GM21515 (cell line): ENCODE results near the gene SF1.
"Not testable (repeated sequence)": the region's sequence is repeated elsewhere in the genome, so short reads cannot be mapped to it uniquely, and the experiment has no call there.

ENCODE experiments used
- ATAC-seq: cut with Tn5 transposase; IDR thresholded peaks from one replicate; pipeline ENCODE4 v1.9.1; 2021; ENCODE audit not compliant: unreplicated experiment

SF1 gene

GRCh38 chr11:64778473-64779298 lies at the start of gene SF1:
SF1 (minus strand) TSS chr11:64778542; CDS start chr11:64778392, 150 bp downstream.
- peak; percentile 78 for ATAC-seq

- ATAC-seq = no peak
Measured at GRCh38 chr11:64827451-64827839, 49.1 kb upstream of the SF1 start.

GRCh38 chr11:64826578-64827450 lies 48.5 kb upstream of the SF1 start:
- no peak for ATAC-seq

- ATAC-seq = no peak
Measured at GRCh38 chr11:64826062-64826461, 47.7 kb upstream of the SF1 start.

GRCh38 chr11:64823568-64824119 lies 45.3 kb upstream of the SF1 start:
- no peak for ATAC-seq

- no peak for ATAC-seq
Measured at GRCh38 chr11:64817476-64817875, 39.1 kb upstream of the SF1 start.

- ATAC-seq = not testable (repeated sequence)
Measured at GRCh38 chr11:64815433-64815832, 37.1 kb upstream of the SF1 start.

GRCh38 chr11:64814712-64815187 lies 36.4 kb upstream of the SF1 start:
- peak; percentile 38 for ATAC-seq

- ATAC-seq = no peak
Measured at GRCh38 chr11:64813826-64814225, 35.5 kb upstream of the SF1 start.

- ATAC-seq = peak; percentile 18
Measured at GRCh38 chr11:64810891-64811272, 32.5 kb upstream of the SF1 start.

GRCh38 chr11:64810271-64810890 lies 32.0 kb upstream of the SF1 start, which contains the start of gene MEN1:
MEN1 (minus strand) TSS chr11:64810551; CDS start chr11:64810109, 442 bp downstream.
- ATAC-seq = peak; percentile 65

- ATAC-seq = no peak
Measured at GRCh38 chr11:64809781-64810241, 31.5 kb upstream of the SF1 start.

GRCh38 chr11:64805481-64805880 lies 27.1 kb upstream of the SF1 start:
- ATAC-seq = no peak

GRCh38 chr11:64804346-64805210 lies 26.2 kb upstream of the SF1 start:
- no peak for ATAC-seq

GRCh38 chr11:64803846-64804345 lies 25.6 kb upstream of the SF1 start:
- ATAC-seq = no peak

- peak; percentile 64 for ATAC-seq
Measured at GRCh38 chr11:64803158-64803845, 25.0 kb upstream of the SF1 start, which contains the start of gene MAP4K2. MAP4K2 (minus strand) TSS chr11:64803214; CDS start chr11:64803149, 65 bp downstream.

- peak; percentile 20 for ATAC-seq
Measured at GRCh38 chr11:64802370-64803157, 24.2 kb upstream of the SF1 start.
